Measurements from ENCODE around the gene BRD7.

Gene BRD7

DNA sequence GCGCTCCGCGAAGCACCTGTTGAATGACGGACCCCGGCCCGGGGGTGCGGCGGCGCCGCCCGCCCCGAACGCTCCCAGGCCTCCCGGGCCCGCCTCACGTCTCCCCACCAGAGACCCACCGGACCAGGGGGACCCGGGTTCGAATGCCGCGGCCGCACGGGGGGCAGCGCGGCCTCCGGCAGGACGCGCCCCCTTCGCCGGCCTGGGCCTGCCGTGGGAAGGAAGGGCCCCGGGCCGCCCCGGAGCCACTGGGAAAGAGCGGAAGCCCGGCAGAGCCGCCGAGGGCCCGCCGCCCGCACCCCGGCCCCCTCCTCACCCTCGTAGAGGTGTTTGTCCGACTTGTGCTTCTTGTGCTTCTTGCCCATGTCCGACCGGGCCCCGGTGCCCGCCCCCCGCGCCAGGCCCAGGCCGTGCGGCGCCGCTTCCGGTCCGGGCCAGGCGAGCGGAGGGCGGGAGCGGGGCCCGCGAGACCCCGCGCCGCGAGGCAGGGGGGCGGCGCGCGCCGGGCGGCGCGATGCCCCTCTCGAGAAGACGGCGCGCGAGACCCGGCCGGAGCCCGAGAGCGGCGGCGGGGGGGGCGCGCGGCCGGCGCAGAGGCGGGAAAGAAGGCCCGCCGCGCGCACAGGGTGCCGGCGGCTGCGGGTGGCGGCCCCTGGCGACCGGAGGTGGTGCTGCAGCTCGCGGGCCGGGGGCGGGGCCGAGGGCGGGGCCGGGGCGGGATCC is at the start of gene BRD7:
TSS of gene BRD7 (minus strand) at position 579 of the 723 bp plus-strand sequence. CDS start at position 365, 214 bp downstream.
- DNase-seq (ENCODE audit: low read depth in 2 of 2): peak; percentile 67

DNA sequence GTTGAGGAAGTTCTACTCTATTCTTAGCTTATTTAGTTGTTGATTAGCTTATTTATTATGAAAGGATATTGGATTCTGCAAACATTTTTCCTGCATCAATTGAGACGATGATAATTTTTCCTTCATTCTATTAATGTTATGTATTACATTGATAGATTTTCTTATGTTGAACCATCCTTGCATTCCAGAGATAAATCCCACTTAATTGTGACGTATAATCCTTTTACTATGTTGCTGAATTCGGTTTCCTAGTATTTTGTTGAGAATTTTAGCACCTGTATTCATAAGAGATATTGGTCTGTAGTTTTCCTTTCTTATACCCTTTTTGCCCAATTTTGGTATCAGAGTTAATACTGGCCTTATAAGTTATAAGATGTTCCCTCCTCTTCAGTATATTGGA is 47.6 kb upstream of the BRD7 start:
- DNase-seq (ENCODE audit: low read depth in 2 of 2): no peak

DNA sequence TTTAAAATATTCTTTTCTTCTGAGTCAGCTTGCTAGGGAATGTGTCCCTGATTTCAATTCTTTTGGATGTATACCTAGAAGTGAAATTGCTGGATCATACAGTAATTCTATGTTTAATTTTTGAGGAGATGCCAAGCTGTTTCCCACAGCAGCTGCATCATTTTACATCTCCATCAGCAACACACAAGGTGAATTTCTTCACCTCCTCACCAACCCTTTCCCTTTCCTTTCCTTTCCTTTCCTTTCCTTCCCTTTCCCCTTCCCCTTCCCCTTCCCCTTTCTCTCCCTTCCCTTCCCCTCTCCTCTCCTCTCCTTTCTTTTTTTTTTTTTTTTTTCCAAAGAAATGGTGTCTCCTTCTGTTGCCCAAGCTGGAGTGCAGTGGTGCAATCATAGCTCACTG is 45.4 kb upstream of the BRD7 start:
- no peak for DNase-seq (ENCODE audit: low read depth in 2 of 2)

DNA sequence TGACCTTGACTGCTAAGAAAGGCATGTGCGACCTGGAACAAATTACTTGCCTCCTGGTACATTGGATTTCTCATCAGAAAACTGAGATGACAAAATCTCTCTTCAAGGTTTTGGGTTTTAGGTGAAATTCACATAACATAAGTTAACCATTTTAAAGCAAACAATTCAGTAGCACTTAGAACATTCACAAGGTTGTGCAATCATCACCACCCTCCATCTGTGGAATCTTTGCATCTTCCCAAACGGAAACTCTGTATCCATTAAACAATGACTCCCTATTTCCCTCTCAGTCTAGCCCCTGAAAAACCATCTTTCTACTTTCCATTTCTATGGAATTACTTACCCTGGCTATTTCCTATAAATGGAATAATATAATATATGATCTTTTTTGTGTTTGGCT is 42.2 kb upstream of the BRD7 start:
- DNase-seq (ENCODE audit: low read depth in 2 of 2): no peak

DNA sequence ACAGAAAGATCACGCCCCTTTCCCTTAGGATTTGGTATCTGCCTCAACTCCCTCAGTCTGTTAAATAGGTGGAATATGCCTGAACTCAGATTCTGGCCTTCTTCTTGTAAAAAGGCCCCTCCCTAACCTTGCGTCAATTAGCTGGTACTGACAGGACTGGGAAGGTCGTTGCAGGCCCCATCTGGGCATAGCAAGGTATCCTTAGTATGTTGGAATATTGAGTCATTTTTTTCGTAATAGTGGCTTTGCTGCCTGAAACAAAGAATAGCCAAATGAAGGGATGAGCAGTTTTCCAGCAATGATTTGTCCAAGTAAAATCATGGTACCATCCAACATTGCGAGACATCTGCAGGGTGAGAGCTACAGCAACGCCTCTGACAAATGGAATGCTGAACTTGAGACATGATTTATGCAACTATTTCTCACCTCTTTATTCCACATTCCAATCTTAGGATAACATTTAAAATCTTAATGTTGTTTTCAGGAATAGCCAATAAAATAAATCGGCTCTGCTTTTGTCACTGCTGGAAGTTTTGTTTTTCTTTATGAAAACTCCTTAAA is 39.3 kb upstream of the BRD7 start:
- no peak for DNase-seq (ENCODE audit: low read depth in 2 of 2)

DNA sequence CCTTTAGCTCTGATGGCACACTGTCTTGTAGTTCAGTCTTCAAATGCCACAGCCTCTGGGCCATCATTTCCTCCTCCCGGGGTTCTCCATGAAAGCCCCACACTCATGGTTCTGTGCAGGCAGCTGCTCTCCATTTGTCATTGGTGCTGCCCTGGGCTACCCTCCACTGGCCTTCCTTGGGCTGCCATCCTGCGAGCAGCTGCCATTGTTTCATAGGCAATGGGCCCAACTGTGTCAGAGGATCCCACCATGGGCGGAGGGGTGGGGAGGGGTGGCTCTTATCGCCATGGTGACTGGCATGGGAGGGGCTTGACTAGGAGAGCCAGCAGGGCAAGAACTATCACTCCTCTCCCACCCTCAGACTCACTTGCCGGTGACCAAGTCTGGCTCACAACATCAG is 38.6 kb upstream of the BRD7 start:
- no peak for DNase-seq (ENCODE audit: low read depth in 2 of 2)

DNA sequence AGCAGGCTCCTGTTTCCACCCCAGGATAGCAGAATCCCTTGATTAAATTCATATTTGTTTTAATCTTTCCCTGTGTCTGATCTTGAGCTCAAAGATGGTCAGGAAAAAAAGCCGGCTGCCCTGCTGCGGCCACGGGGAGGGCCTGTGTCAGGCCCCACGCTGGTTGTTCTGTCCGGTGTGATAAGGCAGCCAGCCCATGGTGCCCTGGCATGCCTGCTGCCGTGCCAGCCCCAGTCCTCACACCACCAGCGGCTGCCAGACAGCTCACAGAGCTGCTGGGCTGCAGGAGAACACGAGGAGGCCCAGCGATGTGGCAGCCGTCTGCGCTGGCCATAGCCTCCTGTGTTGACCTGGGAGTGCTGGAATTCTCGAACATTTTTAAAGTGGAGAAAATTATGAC is 34.7 kb upstream of the BRD7 start:
- no peak for DNase-seq (ENCODE audit: low read depth in 2 of 2)

DNA sequence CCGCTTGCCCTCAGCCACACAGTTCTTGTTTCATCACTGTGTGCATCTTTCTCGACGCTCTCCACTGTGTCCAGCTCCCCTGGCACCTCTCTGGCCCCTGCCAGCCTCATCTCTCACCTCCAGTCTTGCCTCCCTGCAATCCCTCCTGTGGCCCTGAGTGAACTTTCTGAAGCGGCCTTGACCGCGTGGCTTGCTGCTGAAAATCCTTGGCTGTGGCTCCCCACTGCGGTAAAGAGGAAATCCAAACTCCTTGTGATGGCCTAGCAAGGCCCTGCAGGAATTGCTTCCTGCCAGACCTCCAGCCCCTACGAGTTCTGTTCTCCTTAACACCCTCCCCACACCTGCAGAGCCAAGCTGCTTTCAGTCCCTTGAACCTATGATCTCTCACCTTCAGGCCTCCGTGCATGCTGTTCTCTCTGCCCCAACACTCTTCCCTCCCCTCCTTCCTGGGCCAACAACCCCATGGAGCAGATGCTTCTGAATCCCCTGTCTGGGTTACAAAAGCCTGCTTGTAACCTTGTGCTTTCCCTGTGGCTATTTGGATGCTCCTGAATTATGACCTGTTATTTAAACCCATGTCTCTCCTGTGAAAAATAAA is 33.6 kb upstream of the BRD7 start:
- no peak for DNase-seq (ENCODE audit: low read depth in 2 of 2)

DNA sequence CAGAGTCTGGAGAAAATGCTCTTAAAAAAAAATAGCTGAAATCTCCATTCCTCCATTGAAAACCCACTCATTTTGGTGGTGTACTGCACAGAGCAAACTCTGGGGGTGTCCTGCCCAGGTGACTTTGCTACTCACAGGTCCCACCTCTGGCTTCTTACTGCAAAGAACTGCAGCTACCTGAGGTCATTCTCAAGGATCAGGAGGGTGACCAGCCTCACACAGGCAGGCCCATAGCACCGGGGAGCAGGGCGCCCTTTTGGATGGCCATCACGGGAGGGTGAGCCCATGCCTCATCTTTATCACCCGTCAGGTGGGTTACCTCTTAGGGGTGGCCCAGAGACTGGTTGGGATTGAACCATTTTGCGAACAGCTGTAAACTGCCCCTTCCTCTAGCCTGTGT is 32.6 kb upstream of the BRD7 start:
- no peak for DNase-seq (ENCODE audit: low read depth in 2 of 2)

DNA sequence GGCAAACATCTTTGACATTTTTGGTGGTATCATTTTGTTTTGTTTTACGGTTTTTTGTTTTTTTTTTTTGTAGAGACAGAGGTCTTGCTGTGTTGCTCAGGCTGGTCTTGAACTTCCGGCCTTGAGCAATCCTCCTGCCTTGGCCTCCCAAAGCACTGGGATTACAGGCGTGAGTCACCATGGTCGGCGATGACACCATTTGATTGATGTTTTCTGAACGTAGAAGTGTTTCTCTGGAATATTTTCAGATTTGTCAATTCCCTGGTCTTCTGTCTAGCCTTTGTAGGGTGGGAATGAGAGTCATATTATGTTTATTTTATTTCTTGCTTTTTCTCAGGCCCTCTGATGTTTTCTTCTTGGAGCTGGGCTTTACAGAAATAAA is 32.2 kb upstream of the BRD7 start:
- DNase-seq (ENCODE audit: low read depth in 2 of 2): no peak

DNA sequence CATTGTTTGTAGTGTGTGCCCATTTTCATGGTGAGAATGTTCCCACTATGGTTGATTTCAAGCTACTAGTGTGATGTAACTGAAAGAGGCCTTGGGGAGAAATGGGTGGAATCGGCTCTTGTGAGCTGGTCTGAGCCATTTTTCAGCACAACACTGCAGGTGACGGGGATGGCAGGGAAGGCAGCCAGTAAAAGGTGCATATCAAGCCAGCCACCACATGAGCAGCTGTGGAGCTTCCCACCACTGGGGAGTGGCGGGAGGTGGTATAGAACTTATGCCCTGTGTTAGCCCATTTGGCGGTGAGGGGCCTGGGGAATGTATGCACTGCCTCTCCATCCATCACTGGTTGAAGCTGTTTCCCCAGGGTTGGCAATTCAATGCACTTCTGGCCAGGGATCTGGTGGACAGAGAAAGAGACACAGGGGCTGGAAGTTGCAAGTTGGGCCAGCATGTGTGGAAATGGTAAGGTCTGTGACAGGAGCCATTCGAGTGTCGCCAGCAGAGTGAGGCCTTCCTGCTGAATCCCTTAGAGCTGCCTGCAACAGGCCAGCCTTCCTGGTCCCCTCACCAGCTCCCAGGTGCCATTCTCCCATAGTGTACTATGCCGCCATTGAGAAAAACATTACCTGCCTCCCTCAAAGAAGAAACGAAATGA is 31.7 kb upstream of the BRD7 start:
- DNase-seq (ENCODE audit: low read depth in 2 of 2): no peak

DNA sequence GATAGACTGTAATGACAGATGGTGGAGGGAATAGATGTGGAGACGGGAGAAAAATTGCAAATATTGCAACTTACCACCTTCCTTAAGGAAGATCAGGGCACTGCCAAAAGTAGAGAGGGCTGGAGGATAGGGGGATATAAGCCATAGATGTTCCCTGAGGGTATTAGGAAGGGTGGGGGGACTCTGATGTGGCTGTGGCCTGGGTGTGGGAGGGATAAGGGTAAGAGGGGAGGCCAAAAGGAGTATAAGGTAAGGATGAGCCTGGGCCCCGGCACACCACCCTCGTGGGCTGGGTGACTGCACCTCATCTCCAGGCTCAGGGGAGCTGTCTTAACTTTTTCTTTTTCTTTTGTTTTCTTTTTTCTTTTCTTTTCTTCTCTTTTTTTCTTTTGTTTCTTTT is 30.6 kb upstream of the BRD7 start:
- no peak for DNase-seq (ENCODE audit: low read depth in 2 of 2)

DNA sequence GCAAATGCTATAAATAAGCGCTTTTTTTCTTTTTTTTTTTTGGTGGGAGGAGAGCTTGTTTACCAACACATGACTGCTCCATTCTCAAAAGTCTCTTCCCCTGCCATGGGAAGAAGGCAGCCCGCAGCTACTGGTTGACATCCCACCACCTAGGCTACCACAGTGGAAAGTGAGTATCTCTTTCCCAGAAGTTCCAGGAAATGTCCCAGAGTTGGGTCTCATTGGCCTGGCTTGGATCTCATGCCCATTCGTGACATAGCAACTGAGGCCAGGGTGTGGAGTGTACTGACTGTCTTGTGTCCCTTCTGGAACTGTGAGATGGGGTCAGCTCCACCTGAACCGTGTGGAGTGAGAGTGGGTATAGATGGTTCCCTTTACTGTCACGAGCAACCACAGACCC is 29.5 kb upstream of the BRD7 start:
- no peak for DNase-seq (ENCODE audit: low read depth in 2 of 2)

DNA sequence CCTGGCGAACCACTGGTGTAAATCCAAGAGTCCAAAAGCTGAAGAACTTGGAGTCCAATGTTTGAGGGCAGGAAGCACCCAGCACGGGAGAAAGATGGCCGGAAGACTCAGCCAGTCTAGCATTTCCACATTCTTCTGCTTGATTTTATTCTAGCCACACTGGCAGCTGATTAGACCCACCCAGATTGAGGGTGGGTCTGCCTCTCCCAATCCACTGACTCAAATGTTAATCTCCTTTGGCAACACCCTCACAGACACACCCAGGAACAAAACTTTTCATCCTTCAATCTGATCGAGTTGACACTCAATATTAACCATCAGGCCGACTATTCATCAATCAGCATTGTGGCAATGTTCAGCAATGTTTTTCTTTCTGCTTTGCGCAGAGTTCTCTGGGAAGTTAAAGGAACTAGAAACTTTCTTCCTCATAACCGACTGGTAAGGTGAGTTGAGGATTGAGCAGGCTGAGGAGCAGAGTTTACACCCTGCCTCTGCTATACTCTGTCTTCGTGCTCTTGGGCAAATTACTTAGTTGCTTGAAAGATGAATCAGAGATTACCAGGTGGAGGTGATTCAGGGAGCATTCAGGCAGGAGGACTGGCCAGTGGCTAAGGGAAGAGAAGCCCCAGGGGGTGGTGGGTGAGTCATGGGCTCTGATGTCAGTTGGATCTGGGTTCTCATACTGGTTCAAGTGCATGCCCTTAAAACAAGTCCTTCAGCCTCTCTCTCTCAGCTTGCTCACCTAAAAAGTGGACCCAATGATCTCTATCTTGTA is 28.2 kb upstream of the BRD7 start:
- DNase-seq (ENCODE audit: low read depth in 2 of 2): no peak

DNA sequence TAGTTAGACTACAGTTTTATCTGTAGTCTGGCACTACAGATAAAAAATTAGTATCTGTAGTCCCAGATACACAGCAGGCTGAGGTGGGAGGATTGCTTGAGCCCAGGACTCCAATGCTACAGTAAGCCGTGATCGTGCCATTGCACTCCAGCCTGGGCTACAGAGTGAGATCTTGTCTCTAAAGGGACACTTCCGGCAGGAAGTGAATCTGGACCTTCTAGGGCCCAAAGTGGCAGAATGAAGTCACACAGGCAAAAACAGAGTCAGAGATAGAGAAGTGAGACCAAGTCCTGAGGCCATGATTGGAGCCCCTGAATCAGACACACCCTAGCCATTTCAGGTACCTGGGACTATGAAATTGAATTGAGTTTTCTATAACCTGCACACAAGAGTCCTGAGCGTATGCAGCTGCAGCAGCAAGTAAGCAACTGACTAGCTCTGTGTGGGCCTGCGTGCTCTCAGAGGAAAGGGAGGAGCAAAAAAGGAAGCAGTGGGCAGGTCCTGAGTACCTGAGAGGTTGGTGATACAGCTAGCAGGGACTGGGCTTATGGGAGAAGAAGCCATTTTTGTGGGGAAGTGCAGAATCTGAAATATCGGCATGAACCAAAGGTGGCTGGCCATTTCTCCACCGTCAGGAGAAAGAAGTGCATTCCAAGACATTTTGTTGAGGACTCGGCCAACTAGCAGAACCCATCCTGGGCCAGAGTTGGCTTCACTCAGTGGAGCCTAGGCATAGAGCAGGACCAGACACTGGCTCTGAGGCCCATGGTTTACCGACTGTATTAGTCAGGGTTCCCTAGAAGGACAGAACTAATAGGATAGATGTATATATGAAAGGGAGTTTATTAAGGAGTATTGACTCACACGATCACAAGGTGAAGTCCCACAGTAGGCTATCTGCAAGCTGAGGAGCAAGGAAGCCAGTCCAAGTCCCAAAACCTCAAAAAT is 27.2 kb upstream of the BRD7 start:
- no peak for DNase-seq (ENCODE audit: low read depth in 2 of 2)

DNA sequence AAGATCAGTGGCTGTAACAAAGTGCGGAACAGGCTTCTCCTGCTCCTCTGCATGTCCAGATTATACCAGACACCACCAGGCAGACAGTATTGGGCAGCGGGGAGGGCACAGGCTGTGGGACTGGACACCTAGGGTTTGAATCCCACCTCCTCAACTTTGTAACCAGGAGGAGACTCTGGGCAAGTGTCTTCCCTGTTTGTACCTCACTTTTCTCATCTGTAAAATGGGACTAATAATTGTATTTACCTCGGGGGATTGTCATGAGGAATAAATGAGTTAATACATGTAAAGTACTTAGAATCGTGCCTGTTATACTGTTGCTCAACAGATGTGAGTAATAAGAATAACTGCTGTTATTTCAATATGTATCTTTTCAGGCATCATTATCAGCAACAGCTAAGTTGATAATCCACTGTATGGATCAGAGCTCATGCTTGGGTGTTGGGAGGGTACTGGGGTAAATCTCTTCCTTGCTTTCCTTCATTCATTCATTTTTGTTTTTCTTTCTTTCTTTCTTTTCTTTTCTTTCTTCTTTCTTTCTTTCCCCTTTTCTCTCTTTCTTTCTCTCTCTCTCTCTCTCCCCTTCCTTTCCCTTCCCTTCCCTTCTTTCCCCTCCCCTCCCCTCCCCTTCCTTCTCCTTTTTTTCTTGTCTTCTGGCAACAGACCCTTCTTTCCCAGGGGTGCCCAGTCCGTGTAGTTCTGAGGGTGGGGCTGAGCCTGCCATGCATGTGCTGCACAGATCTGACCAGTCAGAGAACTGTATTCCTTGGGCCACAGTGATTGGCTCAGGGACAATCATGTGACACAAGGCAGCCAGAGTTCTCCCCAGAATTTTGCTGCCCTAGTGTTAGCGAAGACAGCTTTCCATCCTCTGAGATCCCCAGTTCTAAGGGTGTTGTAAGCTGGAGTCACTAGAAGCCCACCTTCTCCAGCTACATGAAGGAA is 25.3 kb upstream of the BRD7 start:
- no peak for DNase-seq (ENCODE audit: low read depth in 2 of 2)

DNA sequence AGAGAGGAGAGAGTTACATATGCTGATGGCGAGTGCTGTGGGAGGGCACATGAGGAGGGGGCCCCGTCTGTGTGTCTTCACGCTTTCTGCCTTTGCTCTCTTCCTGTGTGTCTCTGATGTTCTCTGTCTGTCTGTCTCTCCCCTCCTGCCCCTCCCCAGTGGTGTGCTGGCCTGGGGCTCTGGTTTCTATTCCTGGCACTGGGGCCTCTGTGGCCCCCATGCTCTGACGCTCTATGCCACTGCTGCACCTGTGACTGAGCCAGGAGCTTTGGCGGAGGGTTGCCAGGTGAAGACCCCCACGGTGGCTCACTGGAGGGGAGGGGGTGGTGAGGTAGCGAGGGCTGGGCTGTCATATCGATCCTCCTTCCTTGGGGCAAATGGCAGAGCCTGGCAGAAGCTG is 24.6 kb upstream of the BRD7 start:
- DNase-seq (ENCODE audit: low read depth in 2 of 2): no peak

DNA sequence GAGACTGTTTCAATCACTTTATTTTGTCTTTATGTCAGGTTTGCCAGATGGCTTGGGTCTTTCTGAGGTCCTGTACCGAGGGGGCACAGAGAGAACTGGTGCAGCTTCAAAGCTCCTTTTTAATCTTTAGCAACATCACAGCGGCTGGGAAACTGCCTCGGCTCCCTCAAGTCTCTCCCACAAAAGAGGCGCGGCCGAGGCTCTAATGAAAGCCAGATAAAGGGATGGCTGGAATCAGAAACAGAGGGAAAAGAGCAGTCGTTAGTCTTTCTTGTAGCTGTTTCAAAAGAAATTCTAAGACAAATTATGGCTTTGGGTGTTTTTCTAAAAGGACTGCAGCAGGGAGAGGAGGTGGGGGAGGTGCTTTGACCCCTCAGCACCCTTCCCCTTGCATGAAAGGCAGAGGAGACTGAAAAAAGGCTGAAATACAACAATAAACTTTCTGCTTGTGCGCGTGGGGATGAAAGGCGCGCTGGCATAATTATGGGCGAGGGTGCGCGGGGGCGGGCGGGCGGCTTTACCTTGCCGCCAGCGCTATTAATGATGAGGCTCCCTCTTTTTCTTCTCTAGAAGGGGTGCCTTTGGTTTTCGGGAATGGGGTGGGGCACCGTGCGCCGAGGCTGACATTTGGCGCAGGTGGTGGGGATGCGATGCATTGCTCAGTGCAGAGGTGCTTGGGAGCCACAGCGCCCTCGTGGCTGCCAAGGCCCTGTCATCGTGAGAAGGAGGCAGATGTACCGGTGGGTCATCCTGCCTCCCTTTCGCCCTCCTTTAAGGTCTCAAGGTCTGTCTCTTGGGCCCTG is 22.3 kb upstream of the BRD7 start:
- no peak for DNase-seq (ENCODE audit: low read depth in 2 of 2)

DNA sequence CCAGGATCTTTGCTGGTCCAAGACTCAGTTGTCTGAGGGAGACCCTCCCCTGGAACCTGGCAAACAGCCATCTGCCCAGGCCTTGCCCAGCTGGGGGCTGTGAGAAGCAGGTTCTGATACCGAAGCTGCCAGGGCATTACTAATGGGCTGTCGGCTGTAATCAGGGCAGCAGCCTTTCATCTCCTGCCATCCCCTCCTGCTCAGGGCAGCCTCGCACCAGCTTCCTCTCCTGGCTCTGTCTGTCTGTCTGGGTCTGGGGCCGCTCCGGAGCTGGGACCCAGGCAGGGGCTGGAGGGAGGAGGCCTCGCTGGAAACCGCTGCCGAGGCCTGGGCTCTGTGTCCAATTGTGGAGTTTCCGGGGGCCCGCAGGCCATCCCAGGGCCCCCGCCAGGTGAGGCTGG is 21.6 kb upstream of the BRD7 start:
- DNase-seq (ENCODE audit: low read depth in 2 of 2): no peak

All from stimulated activated CD4-positive, alpha-beta T cell treated with anti-CD3 and anti-CD28 coated beads, Interleukin-1b, Interleukin-23, amount 100 ng/mL, for 4 hours (primary cell).